Gastroesophageal sphincter (tissue), 4 donors: Measurements from ENCODE around the gene OR5I1. TPM values are rescaled to one million over a fixed set of nuclear protein-coding genes. Genes with fewer than 3 reads are reported as not detected.
"Not testable (repeated sequence)": the region's sequence is repeated elsewhere in the genome, so short reads cannot be mapped to it uniquely, and the experiment has no call there.

ENCODE experiments used
- ATAC-seq: fragments of 150-250 bp; one replicate; pipeline ENCODE4 v1.9.1; 2016; ENCODE audit warnings: mild to moderate bottlenecking, moderate library complexity
- H3K27ac ChIP-seq, 4 donors: fragments of 200-600 bp; sonication (generic) in 3 of 4; 1 replicate in 3 of 4; 2 replicates in 1 of 4; pipeline ENCODE4 v1.5.1; 2016 to 2019
- H3K27me3 ChIP-seq: fragments of 200-600 bp; sonication (generic); one replicate; pipeline ENCODE4 v1.5.1; 2019
- H3K36me3 ChIP-seq, 2 donors: fragments of 200-600 bp; sonication (generic); one replicate each; pipeline ENCODE4 v1.5.1; 2019; ENCODE audit warnings: control low read depth in 1 of 2
- H3K4me1 ChIP-seq, 3 donors: fragments of 200-600 bp; sonication (generic); 1 replicate in 2 of 3; 2 replicates in 1 of 3; pipeline ENCODE4 v1.5.1; 2016 to 2019; ENCODE audit warnings: control low read depth in 2 of 3
- H3K4me3 ChIP-seq, 2 donors: fragments of 200-600 bp; sonication (generic); one replicate each; pipeline ENCODE4 v1.5.1; 2019; ENCODE audit warnings: mild to moderate bottlenecking in 1 of 2, moderate library complexity in 1 of 2
- H3K9me3 ChIP-seq, 3 donors: fragments of 200-600 bp; sonication (generic); one replicate each; pipeline ENCODE4 v1.5.1; 2017 to 2019; ENCODE audit warnings: control low read depth in 2 of 3
- EP300 ChIP-seq: sonication (generic); formaldehyde crosslinking; IDR thresholded peaks from one replicate; pipeline ENCODE4 v1.6.1; 2017; ENCODE audit warnings: antibody characterized with exemption, mild to moderate bottlenecking
- POLR2A ChIP-seq, 2 donors: fragments of 450-650 bp; IDR thresholded peaks; one replicate each; pipeline ENCODE4 v1.6.1; 2017; ENCODE audit warnings: antibody characterized with exemption in 2 of 2, mild to moderate bottlenecking in 2 of 2, moderate library complexity in 1 of 2
- POLR2AphosphoS5 ChIP-seq: sonication (generic); formaldehyde crosslinking; IDR thresholded peaks from one replicate; pipeline ENCODE4 v1.6.1; 2017; ENCODE audit warnings: antibody characterized with exemption
- WGBS, 2 donors: methylation state at CpG; one replicate each; pipeline ENCODE4 v1.1.5; 2018; ENCODE audit warnings: low coverage in 1 of 2; 5-methylcytosine and 5-hydroxymethylcytosine counted together
- total RNA-seq, 4 donors: library from RNA; depleted of rRNA; stranded (reverse); fragments of >200 nt; gene quantifications; one replicate each; pipeline ENCODE4 v1.1.0, GENCODE V29; 2016
- TF ChIP-seq, protein P1 (sequence below), 4 experiments: fragments of 200-600 bp in 2 of 4; fragments of 450-650 bp in 2 of 4; sonication (generic) in 1 of 4; IDR thresholded peaks; one replicate each; pipeline ENCODE4 v1.5.1; 2017 to 2019; ENCODE audit warnings: antibody characterized with exemption in 4 of 4, mild to moderate bottlenecking in 2 of 4, moderate library complexity in 2 of 4

The OR5I1 gene
- total RNA-seq, 4 donors from 2014 or later = not detected

DNA sequence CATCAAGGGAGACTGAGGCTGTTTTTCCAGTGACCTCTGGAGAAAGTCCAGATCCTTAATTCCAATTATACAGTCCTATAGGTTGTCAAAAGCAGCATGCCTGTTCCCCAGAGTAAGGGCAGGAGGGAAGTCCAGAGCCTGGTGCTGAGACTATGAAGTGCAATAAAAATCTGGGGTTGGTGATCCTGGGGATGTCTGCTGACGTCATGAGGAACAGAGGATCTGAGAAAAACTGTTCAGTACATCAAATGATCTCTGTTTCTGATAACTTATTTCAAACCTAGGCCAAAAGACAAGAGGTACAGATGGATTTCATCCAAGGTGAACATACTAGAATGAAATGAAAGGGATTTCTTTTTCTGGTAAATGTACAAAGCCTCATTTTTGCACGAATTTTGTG, 33.9 kb downstream of the OR5I1 start:
- no peak overlapping the region for H3K27ac ChIP-seq
- no peak for TF ChIP-seq POLR2AphosphoS5
- no peak for TF ChIP-seq EP300
- no peak for TF ChIP-seq POLR2A (IDR thresholded peaks at IDR 0.05)
- TF ChIP-seq, protein P1, sequence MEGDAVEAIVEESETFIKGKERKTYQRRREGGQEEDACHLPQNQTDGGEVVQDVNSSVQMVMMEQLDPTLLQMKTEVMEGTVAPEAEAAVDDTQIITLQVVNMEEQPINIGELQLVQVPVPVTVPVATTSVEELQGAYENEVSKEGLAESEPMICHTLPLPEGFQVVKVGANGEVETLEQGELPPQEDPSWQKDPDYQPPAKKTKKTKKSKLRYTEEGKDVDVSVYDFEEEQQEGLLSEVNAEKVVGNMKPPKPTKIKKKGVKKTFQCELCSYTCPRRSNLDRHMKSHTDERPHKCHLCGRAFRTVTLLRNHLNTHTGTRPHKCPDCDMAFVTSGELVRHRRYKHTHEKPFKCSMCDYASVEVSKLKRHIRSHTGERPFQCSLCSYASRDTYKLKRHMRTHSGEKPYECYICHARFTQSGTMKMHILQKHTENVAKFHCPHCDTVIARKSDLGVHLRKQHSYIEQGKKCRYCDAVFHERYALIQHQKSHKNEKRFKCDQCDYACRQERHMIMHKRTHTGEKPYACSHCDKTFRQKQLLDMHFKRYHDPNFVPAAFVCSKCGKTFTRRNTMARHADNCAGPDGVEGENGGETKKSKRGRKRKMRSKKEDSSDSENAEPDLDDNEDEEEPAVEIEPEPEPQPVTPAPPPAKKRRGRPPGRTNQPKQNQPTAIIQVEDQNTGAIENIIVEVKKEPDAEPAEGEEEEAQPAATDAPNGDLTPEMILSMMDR (IDR thresholded peaks at IDR 0.05) = no peak
- no peaks in the 10 kb centered on the region for H3K36me3 ChIP-seq
- H3K4me3 ChIP-seq = no peak overlapping the region
- no peaks in the 10 kb centered on the region for H3K27me3 ChIP-seq
- no peak for ATAC-seq
- no peaks in the 10 kb centered on the region for H3K4me1 ChIP-seq
- peaks cover 0 to 4% (median 0%) of the 10 kb centered on the region in 3 donors for H3K9me3 ChIP-seq
- WGBS, 2 donors = 40 to 45% methylated on average over 2 of the region's 2 CpGs

DNA sequence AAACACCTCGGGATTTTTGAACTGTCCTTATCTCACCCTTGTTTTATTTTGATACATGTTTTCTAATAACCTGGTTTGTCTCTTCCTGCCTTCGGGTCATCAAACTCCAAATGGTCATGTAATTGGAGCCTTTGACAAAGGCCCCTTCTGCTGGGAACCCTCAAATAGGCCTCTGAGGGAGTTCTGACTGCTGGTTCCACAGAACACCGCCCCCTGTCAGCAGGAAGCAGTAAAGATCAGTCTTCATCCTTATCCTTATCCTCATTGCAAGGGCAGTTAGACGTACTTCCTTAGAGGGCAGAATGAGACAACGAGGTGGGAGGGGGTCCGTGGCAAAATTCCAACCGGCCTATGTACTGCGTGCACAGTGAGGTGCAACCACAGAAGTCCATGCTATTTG, 41.0 kb downstream of the OR5I1 start:
- Histone ChIP-seq H3K27ac (no peak overlapping the region), H3K27me3 (no peaks in the 10 kb centered on the region), H3K4me1 (no peaks in the 10 kb centered on the region), H3K4me3 (no peak overlapping the region), H3K9me3 (peaks cover 0 to 7% (median 0%) of the 10 kb centered on the region in 3 donors), H3K36me3 (no peaks in the 10 kb centered on the region)
- ATAC-seq = no peak
- WGBS, 2 donors = 57 to 58% methylated on average over 2 to 4 of the region's 8 CpGs
- TF ChIP-seq, protein P1 (IDR thresholded peaks at IDR 0.05) = no peak
- TF ChIP-seq POLR2AphosphoS5 (no peak), EP300 (no peak), POLR2A (IDR thresholded peaks at IDR 0.05) (no peak)

DNA sequence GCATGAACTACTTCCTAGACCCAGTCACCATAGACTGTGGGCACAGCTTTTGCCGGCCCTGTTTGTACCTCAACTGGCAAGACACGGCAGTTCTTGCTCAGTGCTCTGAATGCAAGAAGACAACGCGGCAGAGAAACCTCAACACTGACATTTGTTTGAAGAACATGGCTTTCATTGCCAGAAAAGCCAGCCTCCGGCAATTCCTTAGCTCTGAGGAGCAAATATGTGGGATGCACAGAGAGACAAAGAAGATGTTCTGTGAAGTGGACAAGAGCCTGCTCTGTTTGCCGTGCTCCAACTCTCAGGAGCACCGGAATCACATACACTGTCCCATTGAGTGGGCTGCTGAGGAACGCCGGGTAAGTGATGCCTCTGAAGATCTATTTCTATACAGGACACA, 50.7 kb downstream of the OR5I1 start:
- ATAC-seq, H3K9me3 ChIP-seq: not testable (repeated sequence)
- WGBS, 2 donors = 81 to 89% methylated on average over 5 to 7 of the region's 9 CpGs

More for the DNA sequence above, 50.7 kb downstream of the OR5I1 start:
- not testable (repeated sequence) for H3K27me3 ChIP-seq, H3K4me1 ChIP-seq, H3K4me3 ChIP-seq, H3K27ac ChIP-seq, H3K36me3 ChIP-seq

Other genes with a start within 250 kb of the OR5I1 start
- gene OR5D13, start 163.0 kb downstream of the OR5I1 start, total RNA-seq = not detected
- gene OR5D14, start 140.8 kb downstream of the OR5I1 start, total RNA-seq = under 1 TPM in 1 of 4 donors, not detected in 3; 0.89 TPM
- gene OR5L1, start 125.0 kb downstream of the OR5I1 start, total RNA-seq = not detected
- not detected for gene OR5D18, start 116.8 kb downstream of the OR5I1 start, total RNA-seq
- gene OR5L2, start 109.2 kb downstream of the OR5I1 start, total RNA-seq = not detected
- not detected for gene OR5D16, start 97.6 kb downstream of the OR5I1 start, total RNA-seq
- gene TRIM51, start 53.1 kb downstream of the OR5I1 start, total RNA-seq = not detected
- not detected for gene OR5W2, start 21.8 kb downstream of the OR5I1 start, total RNA-seq
- gene OR10AG1, start 33.5 kb upstream of the OR5I1 start, total RNA-seq = not detected
- not detected for gene OR5F1, start 58.2 kb upstream of the OR5I1 start, total RNA-seq
- under 1 TPM in 1 of 4 donors, not detected in 3; 0.04 TPM for gene OR5AS1, start 91.3 kb upstream of the OR5I1 start, total RNA-seq
- gene OR8I2, start 156.9 kb upstream of the OR5I1 start, total RNA-seq = not detected
- gene OR8H2, start 167.3 kb upstream of the OR5I1 start, total RNA-seq = not detected
- not detected for gene OR8H3, start 186.0 kb upstream of the OR5I1 start, total RNA-seq
- under 1 TPM in 1 of 4 donors, not detected in 3; 0.12 TPM for gene OR8J3, start 203.8 kb upstream of the OR5I1 start, total RNA-seq
- not detected for gene OR8K5, start 223.9 kb upstream of the OR5I1 start, total RNA-seq
- not detected for gene OR5J2, start 240.2 kb upstream of the OR5I1 start, total RNA-seq